Stimulated activated CD4-positive, alpha-beta T cell treated with anti-CD3 and anti-CD28 coated beads, Interleukin-12 subunit alpha, Interleukin-12 subunit beta, amount 100 ng/mL, for 48 hours (primary cell): ENCODE measurements around the gene EMCN.
"Not testable (repeated sequence)": the region's sequence is repeated elsewhere in the genome, so short reads cannot be mapped to it uniquely, and the experiment has no call there.

Source experiments
- DNase-seq, 3 donors: peaks; one replicate each; pipeline ENCODE4 v3.0.0-alpha.2; 2020; ENCODE audit warnings: low read depth in 2 of 3, low spot score in 1 of 3

EMCN gene, protein sequence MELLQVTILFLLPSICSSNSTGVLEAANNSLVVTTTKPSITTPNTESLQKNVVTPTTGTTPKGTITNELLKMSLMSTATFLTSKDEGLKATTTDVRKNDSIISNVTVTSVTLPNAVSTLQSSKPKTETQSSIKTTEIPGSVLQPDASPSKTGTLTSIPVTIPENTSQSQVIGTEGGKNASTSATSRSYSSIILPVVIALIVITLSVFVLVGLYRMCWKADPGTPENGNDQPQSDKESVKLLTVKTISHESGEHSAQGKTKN

DNA sequence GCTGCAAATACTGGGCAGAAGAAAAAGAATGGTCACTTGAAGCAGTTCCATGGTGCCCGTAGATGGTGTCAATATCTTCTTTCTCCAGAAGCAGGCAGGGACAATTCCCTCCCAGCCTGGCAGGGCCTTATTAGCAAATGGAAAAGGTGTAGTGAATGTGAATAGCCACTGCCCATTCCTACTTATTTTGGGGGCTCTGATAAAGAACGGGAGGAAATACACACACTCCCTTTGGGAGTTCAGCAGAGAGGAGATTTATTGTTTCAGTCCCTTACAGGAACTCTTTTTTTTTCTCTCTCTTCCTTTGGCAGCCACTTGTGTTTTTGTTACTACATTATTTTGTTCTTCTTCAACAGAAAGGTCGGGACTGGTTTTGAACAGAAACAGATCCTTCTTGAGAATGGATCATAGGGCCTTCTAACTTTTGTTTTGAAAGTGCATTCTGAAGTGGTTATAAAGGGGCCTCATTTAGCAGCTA, at the start of gene EMCN:
Gene EMCN, minus strand, starts transcription at position 159 of the 478 bp plus-strand sequence. Its CDS starts 108 bp downstream, at position 51.
- DNase-seq, result no peak

GRCh38 chr4:100566396-100566795, 48.6 kb upstream of the EMCN start:
- DNase-seq, result no peak

DNA sequence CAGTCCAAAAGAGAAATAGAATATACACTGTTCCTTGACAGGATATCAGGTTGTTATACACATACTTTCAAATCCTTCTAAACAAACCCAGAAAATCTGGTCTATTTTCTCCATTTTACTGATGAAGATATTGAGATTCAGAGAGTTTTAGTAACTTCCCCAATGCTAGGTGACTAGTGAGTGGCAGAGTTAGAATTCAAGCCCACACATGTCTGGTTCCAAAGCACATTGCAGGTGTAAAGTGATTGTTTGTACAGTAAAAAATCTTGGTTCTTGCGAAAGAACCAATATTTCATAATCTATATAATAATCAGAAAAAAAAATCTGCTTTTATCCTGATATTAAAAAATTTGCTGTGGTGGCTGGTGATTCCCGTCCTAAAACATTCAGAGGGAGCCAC, 39.5 kb upstream of the EMCN start:
- DNase-seq, result no peak

- DNase-seq, result no peak
Measured at GRCh38 chr4:100555611-100556337, 38.0 kb upstream of the EMCN start.

DNA sequence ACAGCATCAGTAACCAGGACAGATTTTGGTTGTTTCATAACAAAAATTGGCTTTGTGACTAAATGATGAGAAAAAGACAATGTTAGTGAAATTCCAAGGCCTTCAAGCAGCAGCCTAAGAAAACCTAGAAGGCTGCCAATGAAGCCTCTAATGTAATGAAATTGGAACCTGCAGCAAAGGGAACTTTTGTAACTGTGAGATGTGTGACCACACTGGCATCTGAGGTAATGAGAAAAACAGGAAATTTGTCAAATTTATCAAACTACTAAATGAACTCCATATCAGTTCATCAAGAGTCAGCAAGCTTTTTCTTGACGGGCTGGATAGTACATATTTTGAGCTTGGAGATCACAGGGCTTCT, 30.4 kb upstream of the EMCN start:
- DNase-seq, result no peak

- no peak for DNase-seq
Measured at GRCh38 chr4:100547541-100548199, 29.8 kb upstream of the EMCN start.

- DNase-seq, result no peak
Measured at GRCh38 chr4:100545427-100545826, 27.6 kb upstream of the EMCN start.

DNA sequence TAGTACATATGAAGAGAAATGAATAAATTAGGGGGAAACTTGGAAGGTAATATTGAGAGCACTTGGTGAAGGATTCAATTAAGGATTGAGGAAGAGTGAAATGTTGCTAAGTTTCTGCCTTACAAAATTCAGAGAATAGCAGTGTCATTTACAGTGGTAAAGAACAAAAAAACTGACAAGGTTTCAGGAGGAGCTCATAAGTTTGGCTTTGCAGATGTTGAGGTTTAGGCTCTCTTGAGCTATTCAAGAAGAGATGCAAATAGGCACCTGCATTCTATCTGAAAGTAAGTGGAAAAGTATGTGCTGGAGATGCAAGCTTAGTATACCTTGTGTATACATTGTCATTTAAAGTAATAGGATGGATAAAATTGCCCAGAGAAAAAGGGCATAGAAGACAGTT, 22.3 kb upstream of the EMCN start:
- DNase-seq, result no peak

- no peak for DNase-seq
Measured at GRCh38 chr4:100539706-100540105, 21.9 kb upstream of the EMCN start.

- DNase-seq, result no peak
Measured at GRCh38 chr4:100533741-100534140, 15.9 kb upstream of the EMCN start.

DNA sequence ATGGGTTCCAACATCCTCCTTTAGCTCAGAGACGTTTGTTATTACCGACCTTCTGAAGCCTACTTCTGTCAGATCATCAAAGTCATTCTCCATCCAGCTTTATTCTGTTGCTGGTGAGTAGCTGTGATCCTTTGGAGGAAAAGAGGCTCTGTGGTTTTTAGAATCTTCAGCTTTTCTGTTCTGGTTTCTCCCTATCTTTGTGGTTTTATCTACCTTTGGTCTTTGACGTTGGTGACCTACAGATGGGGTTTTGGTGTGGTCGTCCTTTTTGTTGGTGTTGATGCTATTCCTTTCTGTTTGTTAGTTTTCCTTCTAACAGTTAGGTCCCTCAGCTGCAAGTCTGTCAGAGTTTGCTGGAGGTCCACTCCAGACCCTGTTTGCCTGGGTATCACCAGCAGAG, 12.3 kb upstream of the EMCN start:
- DNase-seq, result not testable (repeated sequence)

DNA sequence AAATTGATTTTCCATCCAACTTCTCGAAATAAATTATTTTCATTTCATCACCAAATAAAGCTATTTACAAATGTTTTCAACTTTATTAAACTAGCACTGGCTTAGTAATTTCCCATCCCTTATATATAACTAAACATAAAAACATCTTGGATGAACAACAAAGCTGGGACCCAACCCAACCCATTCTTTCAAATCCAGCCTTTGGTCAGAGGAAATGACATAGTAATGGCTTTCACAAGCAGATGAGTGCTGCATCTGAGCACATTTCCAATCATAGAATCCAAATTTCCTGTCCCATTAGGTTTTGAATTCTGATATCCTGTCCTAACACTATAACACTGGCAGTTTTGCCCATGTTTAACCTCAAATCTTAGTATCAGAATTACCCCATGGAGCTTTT, 7.9 kb upstream of the EMCN start:
- no peak for DNase-seq

GRCh38 chr4:100519205-100519604, 1.4 kb upstream of the EMCN start:
- no peak for DNase-seq

DNA sequence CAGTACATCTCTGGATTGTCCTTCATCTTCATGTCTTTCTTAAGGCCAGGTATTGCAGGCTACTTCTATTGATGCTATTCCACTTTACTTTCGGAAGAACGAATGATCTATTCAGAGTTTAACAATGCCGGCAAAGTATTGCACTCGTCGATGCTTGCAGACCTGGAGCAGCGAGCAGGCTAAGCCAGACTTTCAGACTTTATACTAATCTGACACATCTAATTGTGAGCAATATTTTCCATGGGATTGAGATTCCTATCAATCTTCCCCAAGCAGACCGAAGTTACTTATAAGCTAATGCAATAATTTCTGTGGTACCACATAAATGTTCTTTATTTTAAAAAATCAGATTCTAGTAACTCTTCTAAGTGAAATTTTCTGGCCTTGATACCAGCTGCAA, 1.6 kb downstream of the EMCN start:
- DNase-seq, result no peak

GRCh38 chr4:100511896-100512295, 5.9 kb downstream of the EMCN start:
- no peak for DNase-seq

GRCh38 chr4:100510551-100510950, 7.3 kb downstream of the EMCN start:
- no peak for DNase-seq

GRCh38 chr4:100509386-100509785, 8.4 kb downstream of the EMCN start:
- DNase-seq, result no peak

DNA sequence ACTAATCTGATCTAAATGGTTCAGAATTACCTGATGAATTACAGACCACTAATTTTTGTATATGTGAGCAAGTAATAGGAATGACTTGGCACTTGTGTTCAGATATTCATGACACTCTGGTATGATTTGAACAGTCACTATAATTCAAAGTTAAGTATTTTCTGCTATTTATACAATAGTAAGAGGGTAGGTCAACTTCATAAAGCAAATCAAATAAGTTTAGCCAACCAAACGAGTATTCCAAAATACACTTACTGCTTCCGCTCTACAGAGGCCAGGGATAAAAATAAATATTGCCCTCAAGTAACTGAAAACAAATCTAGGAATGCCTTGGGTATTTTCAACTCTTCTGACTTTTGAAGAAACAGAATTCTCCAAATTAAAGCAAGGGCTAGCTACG, 9.1 kb downstream of the EMCN start:
- DNase-seq, result no peak

DNA sequence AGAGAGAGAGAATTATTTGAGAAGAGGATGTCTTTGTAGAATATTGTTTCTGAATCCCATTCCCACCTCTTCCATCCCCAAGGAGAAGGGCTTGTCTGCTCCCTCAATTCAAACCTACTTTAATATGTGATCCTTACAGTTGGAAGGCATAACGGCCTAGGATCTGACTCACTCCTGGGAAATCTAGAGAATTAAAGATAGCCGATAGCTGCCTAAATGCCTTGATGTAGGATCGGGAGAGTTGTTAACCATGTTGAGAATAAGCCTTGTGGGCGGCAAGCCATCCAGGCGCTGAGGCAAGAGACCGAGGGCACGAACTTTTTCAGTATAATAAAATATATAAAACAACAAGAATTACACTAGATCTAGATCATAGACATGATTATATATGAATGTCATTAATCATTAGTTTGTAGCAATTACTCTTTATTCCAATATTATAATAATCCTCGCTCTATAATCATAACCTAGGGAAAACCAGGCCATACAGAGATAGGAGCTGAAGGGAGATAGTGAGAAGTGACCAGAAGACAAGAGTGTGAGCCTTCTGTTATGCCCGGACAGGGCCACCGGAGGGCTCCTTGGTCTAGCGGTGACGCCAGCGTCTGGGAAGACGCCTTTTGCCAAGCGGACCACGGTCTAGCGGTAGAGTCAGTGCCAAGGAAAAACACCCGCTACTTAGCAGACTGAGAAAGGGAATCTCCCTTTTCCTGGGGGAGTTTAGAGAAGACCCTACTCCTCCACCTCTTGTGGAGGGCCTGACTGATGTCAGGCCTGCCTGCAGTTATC, 13.5 kb downstream of the EMCN start:
- no peak for DNase-seq

DNA sequence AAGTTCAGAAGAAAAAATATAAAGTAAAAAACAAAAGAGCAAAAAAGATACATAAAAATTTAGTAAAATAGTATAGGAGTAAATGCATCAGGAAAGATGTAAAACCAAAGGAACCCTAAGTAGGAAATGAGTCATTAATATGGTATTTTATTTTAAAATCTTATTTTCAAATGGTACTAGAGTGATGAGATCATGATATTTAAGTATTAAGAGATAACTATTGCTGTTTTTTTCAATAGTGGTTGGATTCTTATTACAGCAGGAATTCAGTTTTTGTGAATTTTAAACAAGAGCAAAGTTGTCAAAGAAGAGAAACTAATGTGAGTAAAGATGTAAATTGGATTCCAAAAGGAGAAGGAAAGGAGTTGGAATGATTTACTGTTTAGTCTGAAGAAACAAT, 20.0 kb downstream of the EMCN start:
- DNase-seq, result no peak

- DNase-seq, result no peak
Measured at GRCh38 chr4:100495074-100495473, 22.7 kb downstream of the EMCN start.

GRCh38 chr4:100494166-100494565, 23.7 kb downstream of the EMCN start:
- no peak for DNase-seq
